ENCODE data around the gene SPPL3. TPM values are rescaled to one million over a fixed set of nuclear protein-coding genes. Genes with fewer than 3 reads are reported as not detected.
"Not testable (repeated sequence)": the region's sequence is repeated elsewhere in the genome, so short reads cannot be mapped to it uniquely, and the experiment has no call there.

The SPPL3 gene
- total RNA-seq, 1 donor from 2014 or later, result 44.1 TPM

DNA sequence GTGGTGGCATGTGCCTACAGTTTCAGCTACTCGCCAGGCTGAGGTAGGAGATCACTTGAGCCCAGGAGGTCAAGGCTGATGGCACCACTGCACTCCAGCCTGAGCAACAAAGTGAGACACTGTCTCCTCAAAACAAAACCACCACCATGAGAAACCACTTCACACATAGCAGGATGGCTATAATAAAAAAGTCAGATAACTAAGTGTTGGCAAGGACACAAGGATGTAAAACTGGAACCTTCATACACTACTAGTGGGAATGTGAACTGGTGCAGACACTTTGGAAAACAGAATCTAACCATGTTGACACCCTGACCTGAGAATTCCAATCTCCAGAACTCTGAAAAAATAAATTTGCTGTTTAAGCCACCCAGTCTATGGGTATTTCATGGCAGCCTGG, 110.8 kb downstream of the SPPL3 start:
- TF ChIP-seq, protein P1, sequence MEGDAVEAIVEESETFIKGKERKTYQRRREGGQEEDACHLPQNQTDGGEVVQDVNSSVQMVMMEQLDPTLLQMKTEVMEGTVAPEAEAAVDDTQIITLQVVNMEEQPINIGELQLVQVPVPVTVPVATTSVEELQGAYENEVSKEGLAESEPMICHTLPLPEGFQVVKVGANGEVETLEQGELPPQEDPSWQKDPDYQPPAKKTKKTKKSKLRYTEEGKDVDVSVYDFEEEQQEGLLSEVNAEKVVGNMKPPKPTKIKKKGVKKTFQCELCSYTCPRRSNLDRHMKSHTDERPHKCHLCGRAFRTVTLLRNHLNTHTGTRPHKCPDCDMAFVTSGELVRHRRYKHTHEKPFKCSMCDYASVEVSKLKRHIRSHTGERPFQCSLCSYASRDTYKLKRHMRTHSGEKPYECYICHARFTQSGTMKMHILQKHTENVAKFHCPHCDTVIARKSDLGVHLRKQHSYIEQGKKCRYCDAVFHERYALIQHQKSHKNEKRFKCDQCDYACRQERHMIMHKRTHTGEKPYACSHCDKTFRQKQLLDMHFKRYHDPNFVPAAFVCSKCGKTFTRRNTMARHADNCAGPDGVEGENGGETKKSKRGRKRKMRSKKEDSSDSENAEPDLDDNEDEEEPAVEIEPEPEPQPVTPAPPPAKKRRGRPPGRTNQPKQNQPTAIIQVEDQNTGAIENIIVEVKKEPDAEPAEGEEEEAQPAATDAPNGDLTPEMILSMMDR (IDR thresholded peaks at IDR 0.05), result no peak
- no peak overlapping the region for H3K4me3 ChIP-seq
- no peak overlapping the region for H3K27ac ChIP-seq
- H3K27me3 ChIP-seq, result no peaks in the 10 kb centered on the region
- no peaks in the 10 kb centered on the region for H3K4me1 ChIP-seq
- intact Hi-C loops (cut with DNase I), result no loop called here
- DNase-seq (no peak), ATAC-seq (no peak)
- peaks cover 13% of the 10 kb centered on the region for H3K9me3 ChIP-seq
- H3K36me3 ChIP-seq, result no peaks in the 10 kb centered on the region

DNA sequence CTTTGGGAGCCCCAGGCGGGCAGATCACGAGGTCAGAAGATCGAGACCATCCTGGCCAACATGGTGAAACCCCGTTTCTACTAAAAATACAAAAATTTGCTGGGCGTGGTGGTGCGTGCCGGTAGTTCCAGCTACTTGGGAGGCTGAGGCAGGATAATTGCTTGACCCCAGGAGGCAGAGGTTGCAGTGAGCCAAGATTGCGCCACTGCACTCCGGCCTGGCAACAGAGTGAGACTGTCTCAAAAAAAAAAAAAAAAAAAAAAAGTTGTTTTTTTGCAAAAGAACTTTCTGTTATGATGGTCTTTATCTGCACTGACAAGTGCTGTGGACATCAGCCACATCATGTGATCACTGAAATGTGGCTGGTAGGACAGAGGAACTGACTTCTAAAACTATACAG, 111.7 kb downstream of the SPPL3 start:
- intact Hi-C loops (cut with DNase I); H3K4me1 ChIP-seq; DNase-seq; H3K36me3 ChIP-seq; ATAC-seq; H3K27ac ChIP-seq; H3K4me3 ChIP-seq; H3K27me3 ChIP-seq: not testable (repeated sequence)
- peaks cover 13% of the 10 kb centered on the region for H3K9me3 ChIP-seq

DNA sequence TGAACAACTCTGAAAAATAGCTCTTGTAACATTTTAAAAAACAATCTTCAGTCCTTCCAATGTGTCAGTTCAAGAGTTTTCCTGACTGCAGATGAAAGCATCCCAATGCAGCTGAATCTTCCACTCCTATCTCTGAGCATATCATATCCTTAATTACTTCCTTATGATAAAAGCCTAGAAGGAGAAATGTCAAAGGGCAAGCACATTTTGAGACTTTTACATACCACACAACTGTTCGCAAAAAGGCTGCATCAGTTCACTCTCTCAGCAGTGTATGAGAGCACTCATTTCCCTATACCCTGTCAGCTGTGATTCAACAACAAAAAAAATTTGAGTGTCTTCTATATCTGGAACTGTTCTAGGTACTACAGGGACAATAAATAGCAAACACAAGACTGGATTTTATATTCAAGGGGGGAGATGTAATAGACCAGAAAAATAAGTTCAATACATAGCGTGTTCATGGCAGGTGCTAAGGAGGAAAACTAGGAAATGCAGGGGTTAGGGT, 112.4 kb downstream of the SPPL3 start:
- Histone ChIP-seq H3K27ac (no peak overlapping the region), H3K27me3 (no peaks in the 10 kb centered on the region), H3K4me3 (no peak overlapping the region), H3K36me3 (no peaks in the 10 kb centered on the region), H3K4me1 (no peaks in the 10 kb centered on the region), H3K9me3 (peaks cover 13% of the 10 kb centered on the region)
- DNase-seq (no peak), ATAC-seq (no peak)
- intact Hi-C loops (cut with DNase I), result no loop called here
- TF ChIP-seq, protein P1 (IDR thresholded peaks at IDR 0.05), result no peak

DNA sequence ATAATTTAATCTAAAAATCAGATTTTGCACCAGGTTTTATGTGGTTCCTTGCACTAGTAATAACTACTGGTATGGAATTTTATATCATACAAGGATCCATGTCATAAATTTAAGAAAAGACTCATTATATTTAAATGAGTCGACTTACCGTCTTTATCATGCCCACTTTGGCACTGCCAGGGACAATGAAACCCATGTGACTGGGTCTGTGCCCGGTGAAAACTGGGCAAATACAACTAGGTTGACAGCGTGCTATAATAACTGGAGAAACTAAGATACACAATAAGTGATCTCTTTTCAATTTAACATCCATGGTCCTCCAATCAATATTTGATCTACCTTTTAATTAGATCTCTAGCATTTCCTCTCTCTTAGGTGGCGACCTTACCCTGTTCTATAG, 114.0 kb downstream of the SPPL3 start:
- TF ChIP-seq, protein P1 (IDR thresholded peaks at IDR 0.05), result no peak
- Histone ChIP-seq H3K27ac (no peak overlapping the region), H3K9me3 (no peaks in the 10 kb centered on the region), H3K27me3 (no peaks in the 10 kb centered on the region), H3K36me3 (no peaks in the 10 kb centered on the region), H3K4me1 (no peaks in the 10 kb centered on the region), H3K4me3 (no peak overlapping the region)
- intact Hi-C loops (cut with DNase I), result no loop called here
- no peak for DNase-seq
- ATAC-seq, result no peak

DNA sequence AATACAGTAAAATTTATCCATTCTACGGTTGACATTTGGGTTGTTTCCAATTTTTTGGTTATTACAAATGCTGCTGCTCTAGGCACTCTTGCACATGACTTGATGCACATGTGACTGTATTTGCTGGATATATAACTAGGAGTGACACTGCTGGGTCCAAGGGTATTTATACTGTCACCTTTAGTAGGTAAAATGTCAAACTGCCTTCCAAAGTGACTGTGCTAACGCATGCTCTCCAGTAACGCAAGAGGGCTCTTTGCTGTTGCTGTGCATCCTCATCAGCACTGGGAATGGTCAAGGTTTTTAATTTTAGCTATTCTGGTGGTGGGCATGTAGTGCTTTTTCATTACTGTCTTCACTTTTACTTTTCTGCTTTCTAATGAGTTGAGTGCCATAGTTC, 116.3 kb downstream of the SPPL3 start:
- H3K9me3 ChIP-seq, result no peaks in the 10 kb centered on the region
- peaks cover 10% of the 10 kb centered on the region for H3K36me3 ChIP-seq
- no peaks in the 10 kb centered on the region for H3K4me1 ChIP-seq
- DNase-seq, result no peak
- TF ChIP-seq, protein P1 (IDR thresholded peaks at IDR 0.05), result no peak
- no peak overlapping the region for H3K4me3 ChIP-seq
- intact Hi-C loops (cut with DNase I), result no loop called here
- no peak for ATAC-seq
- H3K27ac ChIP-seq, result no peak overlapping the region
- H3K27me3 ChIP-seq, result no peaks in the 10 kb centered on the region

DNA sequence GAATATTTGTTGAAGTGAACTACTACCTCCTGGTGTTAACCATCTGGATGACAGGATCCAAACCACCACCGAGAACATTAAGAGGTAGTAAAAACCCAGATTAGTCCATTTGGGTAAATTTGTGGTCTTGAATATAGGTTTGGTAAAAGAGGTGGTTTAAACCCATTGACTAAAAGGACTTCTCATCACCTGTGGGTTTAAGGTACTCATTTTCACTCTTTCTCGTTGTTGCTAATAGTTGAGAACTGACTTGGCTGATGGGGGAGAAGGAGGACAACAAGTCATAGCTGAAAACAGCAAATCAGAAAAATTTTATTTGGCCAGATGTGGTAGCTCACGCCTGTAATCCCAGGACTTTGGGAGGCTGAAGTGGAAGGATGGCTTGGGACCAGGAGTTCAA, 119.4 kb downstream of the SPPL3 start:
- TF ChIP-seq, protein P1 (IDR thresholded peaks at IDR 0.05), result no peak
- Histone ChIP-seq H3K4me3 (no peak overlapping the region), H3K27me3 (no peaks in the 10 kb centered on the region), H3K9me3 (no peaks in the 10 kb centered on the region), H3K4me1 (no peaks in the 10 kb centered on the region), H3K27ac (no peak overlapping the region), H3K36me3 (peaks cover 40% of the 10 kb centered on the region)
- no peak for ATAC-seq
- no peak for DNase-seq
- intact Hi-C loops (cut with DNase I), result no loop called here
